GM21447 (cell line): ENCODE data around the gene ASXL1.

Source experiments
- ATAC-seq: cut with Tn5 transposase; IDR thresholded peaks from one replicate; pipeline ENCODE4 v1.9.1; 2021; ENCODE audit not compliant: unreplicated experiment

The ASXL1 gene

GRCh38 chr20:32438331-32438858 lies 80.3 kb downstream of the ASXL1 start:
- no peak for ATAC-seq

- ATAC-seq, result no peak
Measured at GRCh38 chr20:32439132-32439829, 81.2 kb downstream of the ASXL1 start.

GRCh38 chr20:32440069-32440757 lies 82.1 kb downstream of the ASXL1 start:
- no peak for ATAC-seq

GRCh38 chr20:32440758-32441078 lies 82.6 kb downstream of the ASXL1 start:
- no peak for ATAC-seq

- ATAC-seq, result no peak
Measured at GRCh38 chr20:32441638-32442037, 83.5 kb downstream of the ASXL1 start.

- ATAC-seq, result no peak
Measured at GRCh38 chr20:32442630-32443373, 84.7 kb downstream of the ASXL1 start.

GRCh38 chr20:32443386-32443974 lies 85.3 kb downstream of the ASXL1 start:
- no peak for ATAC-seq

- no peak for ATAC-seq
Measured at GRCh38 chr20:32444474-32445220, 86.5 kb downstream of the ASXL1 start.

GRCh38 chr20:32445539-32446273 lies 87.6 kb downstream of the ASXL1 start:
- ATAC-seq, result no peak

GRCh38 chr20:32446301-32447100 lies 88.4 kb downstream of the ASXL1 start:
- no peak for ATAC-seq

GRCh38 chr20:32447136-32448027 lies 89.3 kb downstream of the ASXL1 start:
- no peak for ATAC-seq

GRCh38 chr20:32448306-32449056 lies 90.3 kb downstream of the ASXL1 start:
- ATAC-seq, result no peak

GRCh38 chr20:32449057-32449889 lies 91.1 kb downstream of the ASXL1 start:
- ATAC-seq, result no peak

GRCh38 chr20:32449890-32450401 lies 91.8 kb downstream of the ASXL1 start:
- ATAC-seq, result no peak

- no peak for ATAC-seq
Measured at GRCh38 chr20:32450484-32451061, 92.4 kb downstream of the ASXL1 start.

- no peak for ATAC-seq
Measured at GRCh38 chr20:32451340-32451681, 93.2 kb downstream of the ASXL1 start.
